Endodermal cell (in vitro differentiated cells): ENCODE data around the gene SAMD4B. TPM values are rescaled to one million over a fixed set of nuclear protein-coding genes. Genes with fewer than 3 reads are reported as not detected.

Source experiments
- DNase-seq: peaks from one replicate; pipeline ENCODE4 v3.0.0-alpha.2; 2017
- H3K27ac ChIP-seq: 2 replicates; pipeline ENCODE4 v1.5.1; 2013; ENCODE audit warnings: mild to moderate bottlenecking, low read depth, low read length, moderate library complexity
- H3K27me3 ChIP-seq: 2 replicates; pipeline ENCODE4 v1.6.1; 2013; ENCODE audit warnings: mild to moderate bottlenecking, low read length, moderate library complexity; ENCODE audit not compliant: insufficient read depth, control insufficient read depth, poor library complexity, severe bottlenecking
- H3K36me3 ChIP-seq: 2 replicates; pipeline ENCODE4 v1.7.0; 2013; ENCODE audit warnings: mild to moderate bottlenecking, low read length, moderate library complexity; ENCODE audit not compliant: control insufficient read depth, insufficient read depth
- H3K4me1 ChIP-seq: one replicate; pipeline ENCODE4 v1.7.0; 2013; ENCODE audit warnings: low read length; ENCODE audit not compliant: control insufficient read depth, insufficient read depth
- H3K4me3 ChIP-seq: 2 replicates; pipeline ENCODE4 v1.5.1; 2013; ENCODE audit warnings: mild to moderate bottlenecking, low read length, moderate library complexity
- H3K9ac ChIP-seq: 2 replicates; pipeline ENCODE4 v1.6.1; 2013; ENCODE audit warnings: mild to moderate bottlenecking, low read length, moderate library complexity; ENCODE audit not compliant: poor library complexity, severe bottlenecking; ENCODE audit errors: extremely low read depth
- H3K9me3 ChIP-seq: 2 replicates; pipeline ENCODE4 v1.6.1; 2013; ENCODE audit warnings: mild to moderate bottlenecking, low read length, moderate library complexity; ENCODE audit not compliant: control insufficient read depth
- H3K27ac Mint-ChIP-seq: 2 replicates; pipeline ENCODE4 v1.8.0; 2020; ENCODE audit warnings: mixed read lengths
- H3K27me3 Mint-ChIP-seq: 2 replicates; pipeline ENCODE4 v1.8.0; 2021; ENCODE audit warnings: mild to moderate bottlenecking, mixed read lengths; ENCODE audit not compliant: insufficient read depth
- H3K36me3 Mint-ChIP-seq: 2 replicates; pipeline ENCODE4 v1.8.0; 2020; ENCODE audit warnings: low read depth, mixed read lengths
- H3K4me1 Mint-ChIP-seq: 2 replicates; pipeline ENCODE4 v1.8.0; 2020; ENCODE audit warnings: mixed read lengths
- H3K4me3 Mint-ChIP-seq: 2 replicates; pipeline ENCODE4 v1.8.0; 2020; ENCODE audit warnings: mild to moderate bottlenecking, moderate library complexity, mixed read lengths
- H3K9me3 Mint-ChIP-seq: 2 replicates; pipeline ENCODE4 v1.8.0; 2020; ENCODE audit warnings: mild to moderate bottlenecking, mixed read lengths
- CTCF ChIP-seq: fragments of 200-600 bp; sonication (generic); conservative IDR thresholded peaks from 2 replicates; pipeline ENCODE4 v1.5.0; 2021; ENCODE audit warnings: antibody characterized with exemption, mild to moderate bottlenecking
- WGBS, 2 experiments: methylation state at CpG; one replicate each; pipeline versions ENCODE4 v1.1.5 to v1.1.7; 2013; ENCODE audit warnings: missing lambda C conversion rate in 2 of 2, mixed read lengths in 1 of 2; ENCODE audit not compliant: insufficient coverage in 1 of 2, insufficient read length in 1 of 2; 5-methylcytosine and 5-hydroxymethylcytosine counted together
- total RNA-seq, 2 donors: library from RNA; stranded (reverse); fragmentation: NEBNext Ultra II Directional in 1 of 2; extraction: Animal tissue kit (Norgen Biotek cat#: 25700) in 1 of 2; gene quantifications; 2 replicates in 1 of 2; 3 replicates in 1 of 2; pipeline ENCODE4 v1.2.1, GENCODE V29; 2021

The SAMD4B gene
- total RNA-seq, 2 donors from 2014 or later: 155 to 159 TPM

GRCh38 chr19:39372047-39372802 lies 30.0 kb downstream of the SAMD4B start:
- WGBS, 2 experiments: 79 to 83% methylated on average over 6 to 8 of the region's 8 CpGs
- peaks cover 78% of the 10 kb centered on the region for H3K36me3 Mint-ChIP-seq
- H3K9me3 Mint-ChIP-seq: no peaks in the 10 kb centered on the region

GRCh38 chr19:39372941-39373340 lies 30.7 kb downstream of the SAMD4B start:
- whole genome bisulfite sequencing, 2 experiments: 97 to 100% methylated on average over 2 of the region's 2 CpGs
- no peak overlapping the region for H3K9ac ChIP-seq
- H3K36me3 Mint-ChIP-seq: peaks cover 82% of the 10 kb centered on the region
- peaks cover 82% of the 10 kb centered on the region for H3K36me3 ChIP-seq
- H3K4me3 ChIP-seq: no peak overlapping the region
- H3K4me1 Mint-ChIP-seq: no peaks in the 10 kb centered on the region
- H3K4me1 ChIP-seq: no peaks in the 10 kb centered on the region
- H3K9me3 ChIP-seq: no peaks in the 10 kb centered on the region
- no peaks in the 10 kb centered on the region for H3K27me3 Mint-ChIP-seq
- no peak overlapping the region for H3K27ac ChIP-seq
- DNase-seq: no peak
- no peak for TF ChIP-seq CTCF
- H3K9me3 Mint-ChIP-seq: no peaks in the 10 kb centered on the region
- H3K27ac Mint-ChIP-seq: no peak overlapping the region
- no peak overlapping the region for H3K4me3 Mint-ChIP-seq
- H3K27me3 ChIP-seq: no peaks in the 10 kb centered on the region

More at GRCh38 chr19:39372047-39372802, 30.0 kb downstream of the SAMD4B start:
- DNase-seq: no peak
- H3K4me1 ChIP-seq: no peaks in the 10 kb centered on the region
- no peak overlapping the region for H3K27ac ChIP-seq
- Mint-ChIP-seq H3K27ac (no peak overlapping the region), H3K4me1 (no peaks in the 10 kb centered on the region), H3K27me3 (no peaks in the 10 kb centered on the region), H3K4me3 (no peak overlapping the region)
- TF ChIP-seq CTCF: no peak
- H3K4me3 ChIP-seq: no peak overlapping the region
- H3K27me3 ChIP-seq: no peaks in the 10 kb centered on the region
- peaks cover 75% of the 10 kb centered on the region for H3K36me3 ChIP-seq
- no peak overlapping the region for H3K9ac ChIP-seq
- H3K9me3 ChIP-seq: no peaks in the 10 kb centered on the region

GRCh38 chr19:39375929-39376328 lies 33.7 kb downstream of the SAMD4B start:
- no peak for TF ChIP-seq CTCF
- Histone ChIP-seq H3K9me3 (no peaks in the 10 kb centered on the region), H3K27me3 (no peaks in the 10 kb centered on the region), H3K4me1 (no peaks in the 10 kb centered on the region), H3K9ac (no peak overlapping the region), H3K27ac (no peak overlapping the region), H3K4me3 (no peak overlapping the region), H3K36me3 (peaks cover 82% of the 10 kb centered on the region)
- no peak overlapping the region for H3K27ac Mint-ChIP-seq
- no peaks in the 10 kb centered on the region for H3K4me1 Mint-ChIP-seq
- H3K27me3 Mint-ChIP-seq: no peaks in the 10 kb centered on the region
- peaks cover 81% of the 10 kb centered on the region for H3K36me3 Mint-ChIP-seq
- no peaks in the 10 kb centered on the region for H3K9me3 Mint-ChIP-seq
- no peak overlapping the region for H3K4me3 Mint-ChIP-seq
- no peak for DNase-seq
